ENCODE results near the gene S1PR4. TPM values are rescaled to one million over a fixed set of nuclear protein-coding genes. Genes with fewer than 3 reads are reported as not detected.

Gene S1PR4
- total and polyA plus RNA-seq, 2 of the 13 experiments (the other 11 are each of a cell fraction or from before 2014, with no cell fraction given) = 0.07 to 0.09 TPM

DNA sequence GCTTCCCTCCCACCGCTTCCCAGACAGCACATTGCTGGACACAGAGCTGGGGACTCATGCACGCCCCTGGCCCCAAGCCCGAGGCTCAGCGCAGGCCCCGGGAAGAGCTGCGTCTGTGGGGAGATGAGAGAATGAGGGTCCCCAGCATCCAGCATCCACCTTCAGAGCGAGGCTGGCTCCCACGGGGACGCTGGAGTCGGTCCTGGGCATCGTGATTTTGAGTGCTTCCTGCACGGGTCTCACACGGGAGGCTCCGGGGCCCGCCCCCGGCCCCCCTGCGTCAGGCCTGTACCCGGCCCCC, 11.9 kb downstream of the S1PR4 start:
- no TSS peak for BruUV-seq (replicated peaks)
- Histone ChIP-seq H4K20me1 (ENCODE audit: insufficient read depth, low read length) (peaks cover 7% of the 10 kb centered on the region; the same call in 1 of the 2 replicates), H3K4me3 (replicated peaks in 1 of 3; ENCODE audit: insufficient read depth in 1 of 3, low read depth in 2 of 3, low read length in 3 of 3) (no peak overlapping the region), H3K79me2 (ENCODE audit: insufficient read depth, low read length) (peaks cover 45% of the 10 kb centered on the region), H3K4me2 (ENCODE audit: low read depth, low read length) (no peak overlapping the region), H3K27me3 (ENCODE audit: control insufficient read depth in 1 of 2, insufficient read depth in 2 of 2, low read length in 2 of 2) (no peaks in the 10 kb centered on the region), H3K36me3 (replicated peaks in 1 of 2; ENCODE audit: control insufficient read depth in 1 of 2, insufficient read depth in 2 of 2, low read length in 2 of 2) (peaks cover 2 to 10% of the 10 kb centered on the region in 2 experiments; a peak in 3 of 5 replicates), H3K4me1 (ENCODE audit: insufficient read depth, low read length) (peaks cover 22% of the 10 kb centered on the region), H3K9ac (ENCODE audit: insufficient read depth, low read depth, low read length) (no peak overlapping the region), H3K9me3 (ENCODE audit: low read length) (no peaks in the 10 kb centered on the region), H2AFZ (ENCODE audit: low read length) (no peak overlapping the region), H3K27ac (ENCODE audit: extremely low read length, insufficient read depth, low read length) (no peak overlapping the region)
- CTCF ChIA-PET (ENCODE audit: low intra/inter-chr PET ratio, low total read pairs) = no interaction called here
- FAIRE-seq (no peak), DNase-seq (ENCODE audit: low spot score) (no peak), ATAC-seq (no peak)
- in situ Hi-C loops (cut with HindIII; ENCODE audit: extremely low pct_ligation_motif_present, low pct_unique_long_range_greater_than_20kb) = no loop called here
- intact Hi-C loops (cut with micrococcal nuclease; ENCODE audit: unreplicated experiment) = no loop called here
- WGBS (ENCODE audit: low lambda C conversion rate) = 99% methylated on average over 9 of the region's 18 CpGs
- POLR2A ChIA-PET = no interaction called here
- TF ChIP-seq ZNF543 (CRISPR knock-in tag; IDR thresholded peaks at IDR 0.05) (no peak), ZNF230 (CRISPR knock-in tag; IDR thresholded peaks at IDR 0.05) (no peak), TMF1 (CRISPR knock-in tag; IDR thresholded peaks at IDR 0.05; ENCODE audit: low read depth) (no peak), RCOR2 (CRISPR knock-in tag; IDR thresholded peaks at IDR 0.05) (no peak), ZNF772 (CRISPR knock-in tag; IDR thresholded peaks at IDR 0.05) (no peak), HOXA5 (CRISPR knock-in tag; IDR thresholded peaks at IDR 0.05) (no peak), ARNTL (CRISPR knock-in tag; IDR thresholded peaks at IDR 0.05) (no peak), ZNF564 (CRISPR knock-in tag; IDR thresholded peaks at IDR 0.05) (no peak), ZNF839 (CRISPR knock-in tag; IDR thresholded peaks at IDR 0.05; ENCODE audit: borderline replicate concordance) (no peak), ZNF33B (CRISPR knock-in tag; IDR thresholded peaks at IDR 0.05) (no peak), ZNF567 (CRISPR knock-in tag; IDR thresholded peaks at IDR 0.05; ENCODE audit: borderline replicate concordance) (no peak), NKX3-1 (CRISPR knock-in tag; IDR thresholded peaks at IDR 0.05) (no peak), E2F5 (CRISPR knock-in tag; conservative IDR thresholded peaks at IDR 0.05) (no peak), ZNF549 (CRISPR knock-in tag; IDR thresholded peaks at IDR 0.05) (no peak), ZBTB7A (CRISPR knock-in tag; IDR thresholded peaks at IDR 0.05) (no peak)
- TF ChIP-seq, protein P1, sequence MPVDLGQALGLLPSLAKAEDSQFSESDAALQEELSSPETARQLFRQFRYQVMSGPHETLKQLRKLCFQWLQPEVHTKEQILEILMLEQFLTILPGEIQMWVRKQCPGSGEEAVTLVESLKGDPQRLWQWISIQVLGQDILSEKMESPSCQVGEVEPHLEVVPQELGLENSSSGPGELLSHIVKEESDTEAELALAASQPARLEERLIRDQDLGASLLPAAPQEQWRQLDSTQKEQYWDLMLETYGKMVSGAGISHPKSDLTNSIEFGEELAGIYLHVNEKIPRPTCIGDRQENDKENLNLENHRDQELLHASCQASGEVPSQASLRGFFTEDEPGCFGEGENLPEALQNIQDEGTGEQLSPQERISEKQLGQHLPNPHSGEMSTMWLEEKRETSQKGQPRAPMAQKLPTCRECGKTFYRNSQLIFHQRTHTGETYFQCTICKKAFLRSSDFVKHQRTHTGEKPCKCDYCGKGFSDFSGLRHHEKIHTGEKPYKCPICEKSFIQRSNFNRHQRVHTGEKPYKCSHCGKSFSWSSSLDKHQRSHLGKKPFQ (CRISPR knock-in tag; IDR thresholded peaks at IDR 0.05; ENCODE audit: insufficient replicate concordance) = no peak
- TF ChIP-seq, protein P2, sequence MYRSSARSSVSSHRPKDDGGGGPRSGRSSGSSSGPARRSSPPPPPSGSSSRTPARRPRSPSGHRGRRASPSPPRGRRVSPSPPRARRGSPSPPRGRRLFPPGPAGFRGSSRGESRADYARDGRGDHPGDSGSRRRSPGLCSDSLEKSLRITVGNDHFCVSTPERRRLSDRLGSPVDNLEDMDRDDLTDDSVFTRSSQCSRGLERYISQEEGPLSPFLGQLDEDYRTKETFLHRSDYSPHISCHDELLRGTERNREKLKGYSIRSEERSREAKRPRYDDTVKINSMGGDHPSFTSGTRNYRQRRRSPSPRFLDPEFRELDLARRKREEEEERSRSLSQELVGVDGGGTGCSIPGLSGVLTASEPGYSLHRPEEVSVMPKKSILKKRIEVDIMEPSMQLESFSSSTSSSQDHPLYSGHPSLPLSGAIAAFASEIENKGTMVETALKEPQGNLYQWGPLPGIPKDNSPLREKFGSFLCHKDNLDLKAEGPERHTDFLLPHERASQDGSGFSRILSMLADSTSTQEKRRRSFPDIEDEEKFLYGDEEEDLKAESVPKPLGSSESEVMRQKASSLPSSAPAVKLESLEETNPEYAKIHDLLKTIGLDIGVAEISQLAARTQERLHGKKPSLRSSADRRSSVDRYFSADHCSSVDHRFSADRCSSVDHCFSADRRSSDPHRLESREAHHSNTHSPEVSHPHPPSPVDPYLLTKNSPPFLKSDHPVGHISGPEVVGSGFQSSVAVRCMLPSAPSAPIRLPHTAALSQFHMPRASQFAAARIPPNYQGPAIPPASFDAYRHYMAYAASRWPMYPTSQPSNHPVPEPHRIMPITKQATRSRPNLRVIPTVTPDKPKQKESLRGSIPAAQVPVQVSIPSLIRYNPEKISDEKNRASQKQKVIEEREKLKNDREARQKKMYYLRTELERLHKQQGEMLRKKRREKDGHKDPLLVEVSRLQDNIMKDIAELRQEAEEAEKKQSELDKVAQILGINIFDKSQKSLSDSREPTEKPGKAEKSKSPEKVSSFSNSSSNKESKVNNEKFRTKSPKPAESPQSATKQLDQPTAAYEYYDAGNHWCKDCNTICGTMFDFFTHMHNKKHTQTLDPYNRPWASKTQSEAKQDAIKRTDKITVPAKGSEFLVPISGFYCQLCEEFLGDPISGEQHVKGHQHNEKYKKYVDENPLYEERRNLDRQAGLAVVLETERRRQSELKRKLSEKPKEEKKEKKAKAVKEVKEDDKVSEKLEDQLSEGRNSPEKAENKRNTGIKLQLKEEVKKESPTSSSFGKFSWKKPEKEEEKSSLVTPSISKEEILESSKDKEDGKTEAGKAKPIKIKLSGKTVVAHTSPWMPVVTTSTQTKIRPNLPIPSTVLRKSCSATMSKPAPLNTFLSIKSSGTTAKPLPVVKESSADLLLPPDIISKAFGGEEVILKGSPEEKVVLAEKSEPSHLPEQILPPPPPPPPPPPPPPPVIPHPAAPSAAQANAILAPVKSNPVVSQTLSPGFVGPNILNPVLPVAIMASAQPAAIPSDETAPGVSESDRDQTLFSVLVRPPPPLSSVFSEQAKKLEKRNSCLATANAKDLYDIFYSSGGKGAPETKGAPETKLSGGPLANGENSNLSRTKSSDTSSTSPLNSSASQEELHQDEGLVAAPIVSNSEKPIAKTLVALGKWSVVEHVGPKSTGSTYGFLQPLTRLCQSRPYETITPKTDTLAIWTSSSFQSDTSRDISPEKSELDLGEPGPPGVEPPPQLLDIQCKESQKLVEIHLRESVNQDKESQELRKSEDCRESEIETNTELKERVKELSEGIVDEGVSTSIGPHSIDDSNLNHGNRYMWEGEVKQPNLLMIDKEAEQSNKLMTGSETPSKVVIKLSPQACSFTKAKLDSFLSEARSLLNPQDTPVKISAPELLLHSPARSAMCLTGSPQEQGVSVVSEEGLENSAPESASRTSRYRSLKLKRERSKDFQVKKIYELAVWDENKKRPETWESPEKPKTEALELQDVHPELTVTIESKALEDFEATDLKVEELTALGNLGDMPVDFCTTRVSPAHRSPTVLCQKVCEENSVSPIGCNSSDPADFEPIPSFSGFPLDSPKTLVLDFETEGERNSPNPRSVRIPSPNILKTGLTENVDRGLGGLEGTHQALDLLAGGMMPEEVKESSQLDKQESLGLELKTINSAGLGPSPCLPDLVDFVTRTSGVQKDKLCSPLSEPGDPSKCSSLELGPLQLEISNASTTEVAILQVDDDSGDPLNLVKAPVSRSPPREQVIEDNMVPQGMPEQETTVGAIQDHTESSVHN (CRISPR knock-in tag; IDR thresholded peaks at IDR 0.05) = no peak

Measured in HepG2 (cell line).